Epithelial cell of proximal tubule (primary cell): Measurements from ENCODE around the gene MUC13. TPM values are rescaled to one million over a fixed set of nuclear protein-coding genes. Genes with fewer than 3 reads are reported as not detected.

Experiments used
- DNase-seq: peaks from one replicate; pipeline ENCODE4 v3.0.0-alpha.2; 2011; ENCODE audit warnings: low read depth
- H3K4me3 ChIP-seq: 2 replicates; pipeline ENCODE4 v1.5.1; 2011; ENCODE audit warnings: low read depth, mild to moderate bottlenecking, low read length
- CTCF ChIP-seq: conservative IDR thresholded peaks from 2 replicates; pipeline ENCODE4 v1.5.1; 2012; ENCODE audit warnings: low read depth, mild to moderate bottlenecking, low read length
- total RNA-seq: library from RNA; depleted of rRNA; stranded (reverse); fragments of >200 nt; gene quantifications from 2 replicates; pipeline ENCODE4 v1.2.3, GENCODE V29; 2015

MUC13 gene
- total RNA-seq, 1 donor from 2014 or later = not detected

GRCh38 chr3:124973290-124973689 is 38.7 kb upstream of the MUC13 start:
- no peak for DNase-seq
- no peak overlapping the region for H3K4me3 ChIP-seq
- TF ChIP-seq CTCF = no peak

GRCh38 chr3:124972457-124972856 is 37.9 kb upstream of the MUC13 start:
- no peak overlapping the region for H3K4me3 ChIP-seq
- no peak for DNase-seq

GRCh38 chr3:124969963-124970722 is 35.6 kb upstream of the MUC13 start:
- H3K4me3 ChIP-seq = peak overlapping the region; percentile 12
- no peak for DNase-seq
- peak; percentile 25 for TF ChIP-seq CTCF

More at GRCh38 chr3:124972457-124972856, 37.9 kb upstream of the MUC13 start:
- TF ChIP-seq CTCF = no peak

- DNase-seq = no peak
- no peak overlapping the region for H3K4me3 ChIP-seq
- no peak for TF ChIP-seq CTCF
These were observed 34.6 kb upstream of the MUC13 start for GRCh38 chr3:124969190-124969589.

GRCh38 chr3:124967964-124968363 is 33.4 kb upstream of the MUC13 start:
- H3K4me3 ChIP-seq = no peak overlapping the region
- no peak for TF ChIP-seq CTCF
- no peak for DNase-seq

- no peak overlapping the region for H3K4me3 ChIP-seq
- no peak for DNase-seq
- TF ChIP-seq CTCF = no peak
These were observed 32.2 kb upstream of the MUC13 start for GRCh38 chr3:124966521-124967445.
